ENCODE measurements around the gene PPP1R1A.

PPP1R1A gene

GRCh38 chr12:54627304-54627703 is 38.8 kb upstream of the PPP1R1A start:
- DNase-seq (ENCODE audit: low read depth) = no peak
- H3K4me3 ChIP-seq (replicated peaks; ENCODE audit: low read depth, low read length) = no peak overlapping the region
- TF ChIP-seq CTCF (IDR thresholded peaks at IDR 0.05; ENCODE audit: low read length, missing control alignments) = no peak

GRCh38 chr12:54625598-54625997 is 37.1 kb upstream of the PPP1R1A start:
- TF ChIP-seq CTCF (IDR thresholded peaks at IDR 0.05; ENCODE audit: low read length, missing control alignments) = no peak
- H3K4me3 ChIP-seq (replicated peaks; ENCODE audit: low read depth, low read length) = no peak overlapping the region

GRCh38 chr12:54624315-54625279 is 36.1 kb upstream of the PPP1R1A start:
- peak; percentile 13 for DNase-seq (ENCODE audit: low read depth)
- no peak for TF ChIP-seq CTCF (IDR thresholded peaks at IDR 0.05; ENCODE audit: low read length, missing control alignments)
- no peak overlapping the region for H3K4me3 ChIP-seq (replicated peaks; ENCODE audit: low read depth, low read length)

More at GRCh38 chr12:54625598-54625997, 37.1 kb upstream of the PPP1R1A start:
- DNase-seq (ENCODE audit: low read depth) = no peak

GRCh38 chr12:54622463-54623183 is 34.2 kb upstream of the PPP1R1A start:
- TF ChIP-seq CTCF (IDR thresholded peaks at IDR 0.05; ENCODE audit: low read length, missing control alignments) = peak; percentile 35
- no peak overlapping the region for H3K4me3 ChIP-seq (replicated peaks; ENCODE audit: low read depth, low read length)
- peak; percentile 13 for DNase-seq (ENCODE audit: low read depth)

GRCh38 chr12:54616933-54617680 is 28.6 kb upstream of the PPP1R1A start:
- H3K4me3 ChIP-seq (replicated peaks; ENCODE audit: low read depth, low read length) = no peak overlapping the region
- DNase-seq (ENCODE audit: low read depth) = no peak
- TF ChIP-seq CTCF (IDR thresholded peaks at IDR 0.05; ENCODE audit: low read length, missing control alignments) = no peak

GRCh38 chr12:54612225-54612750 is 23.8 kb upstream of the PPP1R1A start:
- no peak for TF ChIP-seq CTCF (IDR thresholded peaks at IDR 0.05; ENCODE audit: low read length, missing control alignments)
- H3K4me3 ChIP-seq (replicated peaks; ENCODE audit: low read depth, low read length) = no peak overlapping the region
- no peak for DNase-seq (ENCODE audit: low read depth)
